Hepatocyte (in vitro differentiated cells): Measurements from ENCODE around the gene PCCB. TPM values are rescaled to one million over a fixed set of nuclear protein-coding genes. Genes with fewer than 3 reads are reported as not detected.

ENCODE experiments used
- DNase-seq: peaks from one replicate; pipeline ENCODE4 v3.0.0-alpha.2; 2016; ENCODE audit warnings: low spot score
- H2AFZ ChIP-seq: fragments of 200-600 bp; sonication (generic); 2 replicates; pipeline ENCODE4 v1.6.0; 2016; ENCODE audit warnings: antibody characterized with exemption, mild to moderate bottlenecking
- H3K27ac ChIP-seq: fragments of 200-600 bp; sonication (generic); 2 replicates; pipeline ENCODE4 v1.5.1; 2016; ENCODE audit warnings: mild to moderate bottlenecking
- H3K27me3 ChIP-seq: fragments of 200-600 bp; sonication (generic); 2 replicates; pipeline ENCODE4 v1.6.1; 2016
- H3K36me3 ChIP-seq: fragments of 200-600 bp; sonication (generic); replicated peaks from 2 replicates; pipeline ENCODE4 v1.5.1; 2016; ENCODE audit warnings: low read depth; ENCODE audit not compliant: insufficient read depth
- H3K4me1 ChIP-seq: fragments of 200-600 bp; sonication (generic); 2 replicates; pipeline ENCODE4 v1.5.1; 2016; ENCODE audit warnings: mild to moderate bottlenecking, moderate library complexity; ENCODE audit not compliant: insufficient read depth
- H3K4me2 ChIP-seq: fragments of 200-600 bp; sonication (generic); 2 replicates; pipeline ENCODE4 v1.6.0; 2016
- H3K4me3 ChIP-seq: fragments of 200-600 bp; sonication (generic); 2 replicates; pipeline ENCODE4 v1.5.1; 2016; ENCODE audit warnings: mild to moderate bottlenecking
- H3K79me2 ChIP-seq: fragments of 200-600 bp; sonication (generic); 2 replicates; pipeline ENCODE4 v1.6.0; 2017; ENCODE audit warnings: mild to moderate bottlenecking
- H3K9me2 ChIP-seq: fragments of 200-600 bp; sonication (generic); replicated peaks from 2 replicates; pipeline ENCODE4 v1.6.0; 2017; ENCODE audit warnings: mild to moderate bottlenecking; ENCODE audit not compliant: insufficient read depth
- H3K9me3 ChIP-seq: fragments of 200-600 bp; sonication (generic); 2 replicates; pipeline ENCODE4 v1.5.1; 2016; ENCODE audit warnings: low read depth, mild to moderate bottlenecking
- H4K20me1 ChIP-seq: fragments of 200-600 bp; sonication (generic); 2 replicates; pipeline ENCODE4 v1.6.0; 2016; ENCODE audit warnings: mild to moderate bottlenecking; ENCODE audit not compliant: insufficient read depth, poor library complexity, severe bottlenecking
- CTCF ChIP-seq: fragments of 200-600 bp; sonication (generic); IDR thresholded peaks from 2 replicates; pipeline ENCODE4 v1.5.1; 2016; ENCODE audit warnings: antibody characterized with exemption, mild to moderate bottlenecking; ENCODE audit not compliant: poor library complexity
- EZH2 ChIP-seq: fragments of 200-600 bp; sonication (generic); IDR thresholded peaks from 2 replicates; pipeline ENCODE4 v1.6.1; 2016; ENCODE audit warnings: antibody characterized with exemption, mild to moderate bottlenecking, borderline replicate concordance
- EZH2phosphoT487 ChIP-seq: fragments of 200-600 bp; sonication (generic); IDR thresholded peaks from one replicate; pipeline ENCODE4 v1.6.1; 2018; ENCODE audit warnings: antibody characterized with exemption, mild to moderate bottlenecking, low read depth, moderate library complexity; ENCODE audit not compliant: unreplicated experiment, severe bottlenecking
- WGBS: methylation state at CpG from one replicate; pipeline ENCODE4 v1.1.6; 2016; ENCODE audit warnings: low lambda C conversion rate; ENCODE audit errors: missing lambda C conversion rate; 5-methylcytosine and 5-hydroxymethylcytosine counted together
- polyA plus RNA-seq: library from polyadenylated mRNA; unstranded; fragments of >200 nt; fragmentation: Nextera tagmentation; extraction: Ambion mirVana; gene quantifications from 2 replicates; pipeline ENCODE4 v1.2.1, GENCODE V29; 2016
- total RNA-seq: library from RNA; depleted of rRNA; stranded (reverse); fragments of >200 nt; gene quantifications from 2 replicates; pipeline ENCODE4 v1.2.3, GENCODE V29; 2014

Gene PCCB
- total and polyA plus RNA-seq, 2 experiments from 2014 or later: 32.0 to 52.7 TPM

- WGBS: 27% methylated on average over 1 of the region's 1 CpG
- H2AFZ ChIP-seq: no peak overlapping the region
- H4K20me1 ChIP-seq: no peaks in the 10 kb centered on the region
- no peaks in the 10 kb centered on the region for H3K79me2 ChIP-seq
- no peak overlapping the region for H3K27ac ChIP-seq
- H3K4me1 ChIP-seq: peaks cover 17% of the 10 kb centered on the region
- TF ChIP-seq EZH2phosphoT487 (no peak), EZH2 (no peak), CTCF (no peak)
- H3K27me3 ChIP-seq: no peaks in the 10 kb centered on the region
- H3K36me3 ChIP-seq: no peaks in the 10 kb centered on the region
- H3K9me3 ChIP-seq: no peaks in the 10 kb centered on the region
- H3K9me2 ChIP-seq: no peaks in the 10 kb centered on the region
- DNase-seq: no peak
- H3K4me2 ChIP-seq: no peak overlapping the region
- H3K4me3 ChIP-seq: no peak overlapping the region
These were observed 11.0 kb upstream of the PCCB start for GRCh38 chr3:136239094-136239493.

GRCh38 chr3:136245691-136246090 is 4.4 kb upstream of the PCCB start:
- H3K27me3 ChIP-seq: no peaks in the 10 kb centered on the region
- no peak overlapping the region for H3K4me3 ChIP-seq
- TF ChIP-seq EZH2: no peak
- no peak for TF ChIP-seq EZH2phosphoT487
- TF ChIP-seq CTCF: no peak
- H3K9me3 ChIP-seq: no peaks in the 10 kb centered on the region
- no peaks in the 10 kb centered on the region for H3K36me3 ChIP-seq
- WGBS: 78% methylated on average over 3 of the region's 3 CpGs
- no peaks in the 10 kb centered on the region for H3K9me2 ChIP-seq
- no peak for DNase-seq
- H3K4me2 ChIP-seq: no peak overlapping the region
- no peak overlapping the region for H3K27ac ChIP-seq
- H2AFZ ChIP-seq: no peak overlapping the region
- H4K20me1 ChIP-seq: no peaks in the 10 kb centered on the region
- H3K79me2 ChIP-seq: no peaks in the 10 kb centered on the region
- no peaks in the 10 kb centered on the region for H3K4me1 ChIP-seq

GRCh38 chr3:136247436-136247835 is 2.7 kb upstream of the PCCB start:
- H3K27me3 ChIP-seq: no peaks in the 10 kb centered on the region
- H2AFZ ChIP-seq: no peak overlapping the region
- WGBS: 50% methylated on average over 1 of the region's 1 CpG
- H3K79me2 ChIP-seq: peaks cover 10% of the 10 kb centered on the region
- peaks cover 10% of the 10 kb centered on the region for H3K4me1 ChIP-seq
- H3K4me2 ChIP-seq: no peak overlapping the region
- no peak overlapping the region for H3K27ac ChIP-seq
- no peak for DNase-seq
- no peak overlapping the region for H3K4me3 ChIP-seq
- H3K9me2 ChIP-seq: no peaks in the 10 kb centered on the region
- no peaks in the 10 kb centered on the region for H3K36me3 ChIP-seq
- no peaks in the 10 kb centered on the region for H4K20me1 ChIP-seq
- no peaks in the 10 kb centered on the region for H3K9me3 ChIP-seq
- no peak for TF ChIP-seq EZH2
- TF ChIP-seq EZH2phosphoT487: no peak
- no peak for TF ChIP-seq CTCF
